Measurements from ENCODE around the gene SERINC2.

GRCh38 chr1:31447210-31447609 lies 34.2 kb downstream of the SERINC2 start:
- TF ChIP-seq NFRKB (IDR thresholded peaks at IDR 0.05) = no peak
- TF ChIP-seq FOXA1 (IDR thresholded peaks at IDR 0.05) = no peak
- no peak for TF ChIP-seq SP1 (IDR thresholded peaks at IDR 0.05)
- peak; percentile 84 for TF ChIP-seq PKNOX1 (IDR thresholded peaks at IDR 0.05)
- TF ChIP-seq ARNT (IDR thresholded peaks at IDR 0.05) = peak; percentile 98
- no peak for TF ChIP-seq BHLHE40 (IDR thresholded peaks at IDR 0.05; ENCODE audit: borderline replicate concordance)
- no peak for TF ChIP-seq HDGF (IDR thresholded peaks at IDR 0.05; ENCODE audit: borderline replicate concordance)
- TF ChIP-seq SUZ12 (IDR thresholded peaks at IDR 0.05) = no peak
- TF ChIP-seq ELF4 (IDR thresholded peaks at IDR 0.05) = no peak
- no peak for TF ChIP-seq FOXK2 (IDR thresholded peaks at IDR 0.05)
- no peak for TF ChIP-seq TARDBP (IDR thresholded peaks at IDR 0.05)
- no peak; the same call in 1 of the 2 replicates for TF ChIP-seq LEF1 (IDR thresholded peaks at IDR 0.05; ENCODE audit: borderline replicate concordance)
